HG03439 (cell line): Measurements from ENCODE around the gene UBE4A.

Experiments used
- ATAC-seq: cut with Tn5 transposase; IDR thresholded peaks from one replicate; pipeline ENCODE4 v1.9.1; 2021; ENCODE audit warnings: mild to moderate bottlenecking, moderate library complexity; ENCODE audit not compliant: unreplicated experiment

UBE4A gene

GRCh38 chr11:118341261-118341660, 18.1 kb upstream of the UBE4A start:
- ATAC-seq = no peak

GRCh38 chr11:118341815-118342489, 17.4 kb upstream of the UBE4A start:
- no peak for ATAC-seq

- no peak for ATAC-seq
Measured at GRCh38 chr11:118342503-118343161, 16.8 kb upstream of the UBE4A start, which contains the start of gene CD3D. Gene CD3D, minus strand, starts transcription at chr11:118342705. Its CDS starts 98 bp downstream, at chr11:118342607.

GRCh38 chr11:118343248-118343647, 16.2 kb upstream of the UBE4A start:
- no peak for ATAC-seq

- no peak for ATAC-seq
Measured at GRCh38 chr11:118343981-118344515, 15.4 kb upstream of the UBE4A start, which contains the start of gene CD3G. Gene CD3G, plus strand, starts transcription at chr11:118344344. Its CDS starts 80 bp downstream, at chr11:118344424.

GRCh38 chr11:118349475-118349874, 9.9 kb upstream of the UBE4A start:
- ATAC-seq = no peak

- no peak for ATAC-seq
Measured at GRCh38 chr11:118353084-118353710, 6.2 kb upstream of the UBE4A start.

GRCh38 chr11:118358071-118358470, 1.3 kb upstream of the UBE4A start:
- no peak for ATAC-seq

GRCh38 chr11:118364956-118365615, 5.7 kb downstream of the UBE4A start:
- ATAC-seq = no peak

- ATAC-seq = no peak
Measured at GRCh38 chr11:118366287-118366686, 6.9 kb downstream of the UBE4A start.

GRCh38 chr11:118370774-118371173, 11.4 kb downstream of the UBE4A start:
- no peak for ATAC-seq

- no peak for ATAC-seq
Measured at GRCh38 chr11:118373263-118373662, 13.9 kb downstream of the UBE4A start.

GRCh38 chr11:118373871-118374270, 14.5 kb downstream of the UBE4A start:
- ATAC-seq = no peak

GRCh38 chr11:118374729-118375128, 15.3 kb downstream of the UBE4A start:
- ATAC-seq = no peak

GRCh38 chr11:118375978-118376377, 16.6 kb downstream of the UBE4A start:
- ATAC-seq = no peak

GRCh38 chr11:118379497-118379896, 20.1 kb downstream of the UBE4A start:
- ATAC-seq = no peak

GRCh38 chr11:118380571-118380970, 21.2 kb downstream of the UBE4A start:
- ATAC-seq = no peak

- ATAC-seq = no peak
Measured at GRCh38 chr11:118382954-118383353, 23.6 kb downstream of the UBE4A start.

GRCh38 chr11:118383657-118384056, 24.3 kb downstream of the UBE4A start:
- no peak for ATAC-seq

GRCh38 chr11:118396097-118396501, 36.7 kb downstream of the UBE4A start:
- no peak for ATAC-seq

- no peak for ATAC-seq
Measured at GRCh38 chr11:118397448-118397847, 38.0 kb downstream of the UBE4A start.
